IMR-90 (cell line): Measurements from ENCODE around the gene EIF3K. TPM values are rescaled to one million over a fixed set of nuclear protein-coding genes. Genes with fewer than 3 reads are reported as not detected.
A peak's percentile ranks its signal among the peaks of the same experiment; 100 is the strongest.

Experiments used
- ATAC-seq: fragments of 200-7000 bp; cut with Tn5 transposase; 2 replicates; pipeline ENCODE4 v1.9.1; 2020; ENCODE audit warnings: low read depth, mild to moderate bottlenecking, moderate library complexity
- BruUV-seq: library from RNA; stranded (reverse); fragments of 400-500 nt; replicated peaks from 2 replicates; lab custom pipeline; 2021; lab: Mats Ljungman, UMichigan
- CTCF ChIA-PET: fragments of 300-600 bp; formaldehyde crosslinking; extraction: SDS; loops from one replicate; lab custom pipeline; 2021; ENCODE audit warnings: antibody characterized with exemption; lab: Yijun Ruan, JAX
- POLR2A ChIA-PET: fragments of 300-600 bp; sonication (Branson Sonifier 250); formaldehyde crosslinking; loops from one replicate; lab custom pipeline; 2022; ENCODE audit warnings: antibody characterized with exemption; ENCODE audit not compliant: unreplicated experiment; lab: Charles Lee
- DNase-seq: peaks from one replicate; pipeline ENCODE4 v3.0.0; 2013
- H2AFZ ChIP-seq: replicated peaks from 2 replicates; pipeline ENCODE3; 2013; ENCODE audit warnings: low read length, mild to moderate bottlenecking; ENCODE audit not compliant: poor library complexity
- H2AK5ac ChIP-seq: 2 replicates; pipeline ENCODE4 v1.6.1; 2013; ENCODE audit warnings: low read depth, low read length, inconsistent platforms
- H2AK9ac ChIP-seq: replicated peaks from 2 replicates; pipeline ENCODE3; 2013; ENCODE audit warnings: mild to moderate bottlenecking, low read depth, low read length, moderate library complexity; ENCODE audit not compliant: poor library complexity
- H2BK120ac ChIP-seq: 2 replicates; pipeline ENCODE4 v1.6.1; 2013; ENCODE audit warnings: low read depth, low read length, inconsistent platforms
- H2BK15ac ChIP-seq: 3 replicates; pipeline ENCODE4 v1.6.1; 2013; ENCODE audit warnings: low read depth, low read length, inconsistent platforms
- H2BK20ac ChIP-seq: 2 replicates; pipeline ENCODE4 v1.6.1; 2013; ENCODE audit warnings: low read depth, mild to moderate bottlenecking, inconsistent platforms, low read length, moderate library complexity
- H2BK5ac ChIP-seq: 2 replicates; pipeline ENCODE4 v1.6.1; 2013; ENCODE audit warnings: mild to moderate bottlenecking, low read depth, low read length, inconsistent platforms; ENCODE audit not compliant: poor library complexity, severe bottlenecking
- H3K14ac ChIP-seq: replicated peaks from 2 replicates; pipeline ENCODE4 v1.6.1; 2013; ENCODE audit warnings: low read depth, low read length, inconsistent platforms
- H3K18ac ChIP-seq: 2 replicates; pipeline ENCODE4 v1.6.1; 2013; ENCODE audit warnings: low read depth, low read length, control low read depth
- H3K23ac ChIP-seq: 2 replicates; pipeline ENCODE4 v1.6.1; 2013; ENCODE audit warnings: low read depth, low read length, inconsistent platforms
- H3K27ac ChIP-seq: 2 replicates; pipeline ENCODE4 v1.5.1; 2013; ENCODE audit warnings: mild to moderate bottlenecking, control low read depth, low read length; ENCODE audit not compliant: insufficient read depth
- H3K27me3 ChIP-seq: 2 replicates; pipeline ENCODE4 v1.6.1; 2013; ENCODE audit warnings: low read length; ENCODE audit not compliant: control insufficient read depth, insufficient read depth
- H3K36me3 ChIP-seq: 2 replicates; pipeline ENCODE4 v1.6.1; 2013; ENCODE audit warnings: low read length, mixed read lengths; ENCODE audit not compliant: control insufficient read depth, insufficient read depth
- H3K4ac ChIP-seq: 2 replicates; pipeline ENCODE4 v1.6.1; 2013; ENCODE audit warnings: low read depth, low read length, inconsistent platforms
- H3K4me1 ChIP-seq: 2 replicates; pipeline ENCODE4 v1.6.1; 2013; ENCODE audit warnings: low read length, mixed read lengths; ENCODE audit not compliant: control insufficient read depth, insufficient read depth
- H3K4me2 ChIP-seq: 2 replicates; pipeline ENCODE4 v1.6.1; 2013; ENCODE audit warnings: low read depth, mild to moderate bottlenecking, control low read depth, low read length, moderate library complexity
- H3K4me3 ChIP-seq: 2 replicates; pipeline ENCODE4 v1.5.1; 2013; ENCODE audit warnings: low read depth, mild to moderate bottlenecking, control low read depth, low read length, moderate library complexity; ENCODE audit not compliant: insufficient read depth
- H3K56ac ChIP-seq: 2 replicates; pipeline ENCODE4 v1.6.1; 2013; ENCODE audit warnings: low read length, inconsistent platforms; ENCODE audit not compliant: insufficient read depth; ENCODE audit errors: extremely low read depth
- H3K79me1 ChIP-seq, 2 experiments: 2 replicates each; pipeline ENCODE4 v1.6.1; 2013; ENCODE audit warnings: low read length in 2 of 2, inconsistent platforms in 1 of 2, low read depth in 1 of 2
- H3K9ac ChIP-seq: 2 replicates; pipeline ENCODE4 v1.6.1; 2013; ENCODE audit warnings: low read depth, low read length, control low read depth
- H3K9me1 ChIP-seq: 2 replicates; pipeline ENCODE4 v1.6.1; 2013; ENCODE audit warnings: low read length, inconsistent platforms; ENCODE audit not compliant: insufficient read depth
- H3K9me3 ChIP-seq: 2 replicates; pipeline ENCODE4 v1.6.1; 2013; ENCODE audit warnings: low read length; ENCODE audit not compliant: control insufficient read depth, insufficient read depth
- H4K20me1 ChIP-seq: 2 replicates; pipeline ENCODE4 v1.6.1; 2013; ENCODE audit warnings: low read length, inconsistent platforms; ENCODE audit not compliant: insufficient read depth
- H4K5ac ChIP-seq: 2 replicates; pipeline ENCODE4 v1.6.1; 2013; ENCODE audit warnings: mild to moderate bottlenecking, low read depth, low read length, control low read depth
- H4K8ac ChIP-seq, 2 experiments: 2 replicates each; pipeline ENCODE4 v1.6.1; 2013; ENCODE audit warnings: low read depth in 2 of 2, low read length in 2 of 2, control low read depth in 1 of 2, inconsistent platforms in 1 of 2
- H4K91ac ChIP-seq: 2 replicates; pipeline ENCODE4 v1.6.1; 2013; ENCODE audit warnings: low read depth, low read length, inconsistent platforms; ENCODE audit not compliant: insufficient read depth
- CHD1 ChIP-seq: IDR thresholded peaks from 2 replicates; pipeline ENCODE4 v1.6.1; 2012; ENCODE audit warnings: low read depth, low read length, improper control_type of control experiment
- FOS ChIP-seq: fragments of 150-350 bp; IDR thresholded peaks from 2 replicates; pipeline ENCODE4 v1.6.1; 2016; ENCODE audit warnings: low read depth, low read length
- MAFK ChIP-seq: IDR thresholded peaks from 2 replicates; pipeline ENCODE4 v1.6.1; 2012; ENCODE audit warnings: low read depth, low read length, improper control_type of control experiment
- POLR2A ChIP-seq: IDR thresholded peaks from 2 replicates; pipeline ENCODE4 v1.6.1; 2012; ENCODE audit warnings: mild to moderate bottlenecking, low read depth, low read length
- RAD21 ChIP-seq: IDR thresholded peaks from 2 replicates; pipeline ENCODE4 v1.6.1; 2012; ENCODE audit warnings: low read length, improper control_type of control experiment
- RCOR1 ChIP-seq: IDR thresholded peaks from 2 replicates; pipeline ENCODE4 v1.6.1; 2012; ENCODE audit warnings: mild to moderate bottlenecking, low read length, improper control_type of control experiment; ENCODE audit not compliant: insufficient replicate concordance
- SMC3 ChIP-seq: fragments of 150-350 bp; IDR thresholded peaks from 2 replicates; pipeline ENCODE4 v1.6.1; 2016; ENCODE audit warnings: low read depth, mild to moderate bottlenecking, antibody characterized with exemption, low read length, moderate library complexity
- WGBS, 2 experiments: methylation state at CpG; one replicate each; pipeline versions ENCODE4 v1.1.5 to v1.1.7; 2013; ENCODE audit warnings: missing lambda C conversion rate in 2 of 2; ENCODE audit not compliant: insufficient read length in 1 of 2; ENCODE audit errors: extremely low coverage in 2 of 2; 5-methylcytosine and 5-hydroxymethylcytosine counted together
- dilution Hi-C: fragments of 300-500 bp; cut with HindIII; formaldehyde crosslinking; loops from one replicate; pipeline ENCODE4 v1.14.3; 2018; ENCODE audit warnings: low sequenced_read_pairs; ENCODE audit not compliant: unreplicated experiment
- in situ Hi-C: fragments of 300-500 bp; cut with MboI; formaldehyde crosslinking; loops from 3 replicates; pipeline ENCODE4 v1.14.3; 2019; ENCODE audit warnings: low sequenced_read_pairs, inconsistent platforms, mixed read lengths
- intact Hi-C: fragments of 100-400 bp; cut with micrococcal nuclease; formaldehyde crosslinking; loops from 2 replicates; pipeline ENCODE4 v1.10.0; 2022
- polyA plus RNA-seq, 3 experiments: library from polyadenylated mRNA; depleted of rRNA; stranded (reverse); fragments of >200 nt; gene quantifications; 2 replicates each; pipeline ENCODE4 v1.2.3, GENCODE V29; 2012; ENCODE audit warnings: low replicate concordance in 1 of 3
- total RNA-seq: library from RNA; depleted of rRNA; stranded (reverse); fragments of >200 nt; gene quantifications from 2 replicates; pipeline ENCODE4 v1.2.3, GENCODE V29; 2012
- TF ChIP-seq, protein P1 (sequence below): conservative IDR thresholded peaks from 2 replicates; pipeline ENCODE4 v1.5.1; 2012; ENCODE audit warnings: mild to moderate bottlenecking, low read depth, low read length, improper control_type of control experiment
- TF ChIP-seq, protein P2 (sequence below): fragments of 150-350 bp; IDR thresholded peaks from 2 replicates; pipeline ENCODE4 v1.6.1; 2017; ENCODE audit warnings: mild to moderate bottlenecking, antibody characterized with exemption, low read length, low read depth

Gene EIF3K
- total and polyA plus RNA-seq, 2 of the 4 experiments (the other 2 are of a cell fraction), result 575 to 1,137 TPM

DNA sequence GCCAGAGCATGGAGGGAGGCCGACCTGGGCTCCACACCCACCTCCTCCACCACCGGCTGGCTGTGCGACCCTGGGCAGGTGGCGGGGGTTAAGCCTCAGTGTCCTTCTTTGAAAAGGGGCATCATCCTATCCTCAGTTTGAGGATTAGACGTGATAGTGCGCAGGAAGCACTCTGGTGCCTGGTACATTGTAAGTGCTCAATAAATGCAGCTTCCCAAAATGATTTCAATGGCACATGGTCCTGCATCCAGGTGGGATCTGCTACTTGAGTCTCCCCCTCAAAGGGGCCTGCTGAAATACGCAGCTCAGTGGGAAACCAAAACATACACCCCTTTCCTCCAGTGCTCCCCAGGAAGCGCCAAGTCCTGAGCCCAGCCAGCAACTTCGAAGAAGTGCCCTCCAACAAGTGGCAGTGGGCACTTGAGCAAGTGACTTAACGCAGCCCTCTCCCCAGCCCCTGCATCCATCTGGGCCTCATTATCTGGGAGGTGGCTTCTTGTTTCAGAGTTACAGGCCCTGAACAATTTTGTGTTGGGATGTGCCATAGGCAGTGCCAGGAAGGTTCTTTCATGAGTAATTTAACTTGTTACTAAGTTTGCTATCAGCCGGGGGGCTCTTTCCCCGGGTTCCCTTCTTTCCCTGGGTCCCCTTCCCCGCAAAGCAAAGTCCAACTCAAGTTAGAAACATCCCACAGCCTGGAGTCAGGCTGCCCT lies 46.4 kb downstream of the EIF3K start:
- dilution Hi-C loops, result no loop called here
- Histone ChIP-seq H3K79me1 (peaks cover 5 to 78% of the 10 kb centered on the region in 2 experiments; a peak in 3 of 4 replicates), H4K91ac (peak overlapping the region; percentile 99), H4K20me1 (peaks cover 74% of the 10 kb centered on the region), H3K4me3 (no peak overlapping the region), H3K4ac (peak overlapping the region; percentile 98), H3K4me2 (peak overlapping the region; percentile 11; the same call in 1 of the 2 replicates), H2AK5ac (peak overlapping the region; percentile 100), H3K18ac (peak overlapping the region; percentile 66), H4K8ac (peak overlapping the region; percentile 95 to 97), H2BK15ac (peak overlapping the region; percentile 100; the same call in 2 of the 3 replicates), H2BK20ac (peak overlapping the region; percentile 88), H3K27ac (peak overlapping the region; percentile 96), H3K36me3 (peaks cover 15% of the 10 kb centered on the region), H2BK5ac (peak overlapping the region; percentile 96), H2AFZ (peak overlapping the region; percentile 62), H4K5ac (peak overlapping the region; percentile 4), H3K9ac (peak overlapping the region; percentile 61), H2BK120ac (peak overlapping the region; percentile 99), H3K23ac (peak overlapping the region; percentile 99), H3K27me3 (no peaks in the 10 kb centered on the region), H3K56ac (peak overlapping the region; percentile 90), H2AK9ac (peak overlapping the region; percentile 91), H3K14ac (peak overlapping the region; percentile 99), H3K9me1 (peaks cover 67% of the 10 kb centered on the region), H3K4me1 (peaks cover 64% of the 10 kb centered on the region), H3K9me3 (no peaks in the 10 kb centered on the region)
- DNase-seq (no peak), ATAC-seq (no peak)
- in situ Hi-C loops, result no loop called here
- intact Hi-C loops, result no loop called here
- no peak for TF ChIP-seq POLR2A
- TF ChIP-seq SMC3, result no peak
- TF ChIP-seq RCOR1, result no peak
- TF ChIP-seq, protein P1, sequence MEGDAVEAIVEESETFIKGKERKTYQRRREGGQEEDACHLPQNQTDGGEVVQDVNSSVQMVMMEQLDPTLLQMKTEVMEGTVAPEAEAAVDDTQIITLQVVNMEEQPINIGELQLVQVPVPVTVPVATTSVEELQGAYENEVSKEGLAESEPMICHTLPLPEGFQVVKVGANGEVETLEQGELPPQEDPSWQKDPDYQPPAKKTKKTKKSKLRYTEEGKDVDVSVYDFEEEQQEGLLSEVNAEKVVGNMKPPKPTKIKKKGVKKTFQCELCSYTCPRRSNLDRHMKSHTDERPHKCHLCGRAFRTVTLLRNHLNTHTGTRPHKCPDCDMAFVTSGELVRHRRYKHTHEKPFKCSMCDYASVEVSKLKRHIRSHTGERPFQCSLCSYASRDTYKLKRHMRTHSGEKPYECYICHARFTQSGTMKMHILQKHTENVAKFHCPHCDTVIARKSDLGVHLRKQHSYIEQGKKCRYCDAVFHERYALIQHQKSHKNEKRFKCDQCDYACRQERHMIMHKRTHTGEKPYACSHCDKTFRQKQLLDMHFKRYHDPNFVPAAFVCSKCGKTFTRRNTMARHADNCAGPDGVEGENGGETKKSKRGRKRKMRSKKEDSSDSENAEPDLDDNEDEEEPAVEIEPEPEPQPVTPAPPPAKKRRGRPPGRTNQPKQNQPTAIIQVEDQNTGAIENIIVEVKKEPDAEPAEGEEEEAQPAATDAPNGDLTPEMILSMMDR, result no peak
- TF ChIP-seq, protein P2, sequence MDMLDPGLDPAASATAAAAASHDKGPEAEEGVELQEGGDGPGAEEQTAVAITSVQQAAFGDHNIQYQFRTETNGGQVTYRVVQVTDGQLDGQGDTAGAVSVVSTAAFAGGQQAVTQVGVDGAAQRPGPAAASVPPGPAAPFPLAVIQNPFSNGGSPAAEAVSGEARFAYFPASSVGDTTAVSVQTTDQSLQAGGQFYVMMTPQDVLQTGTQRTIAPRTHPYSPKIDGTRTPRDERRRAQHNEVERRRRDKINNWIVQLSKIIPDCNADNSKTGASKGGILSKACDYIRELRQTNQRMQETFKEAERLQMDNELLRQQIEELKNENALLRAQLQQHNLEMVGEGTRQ, result no peak
- no peak for TF ChIP-seq RAD21
- TF ChIP-seq CHD1, result no peak
- TF ChIP-seq MAFK, result no peak
- TF ChIP-seq FOS, result no peak
- no TSS peak for BruUV-seq
- WGBS, 2 experiments, result 67% methylated on average over 5 of the region's 13 CpGs; no CpG with 5 or more reads in 1 of the 2 experiments
- POLR2A ChIA-PET, result no interaction called here
- CTCF ChIA-PET, result no interaction called here
